ENCODE data around the gene UMAD1.

UMAD1 gene

GRCh38 chr7:7851381-7851780 lies 210.8 kb downstream of the UMAD1 start:
- TF ChIP-seq CTCF (IDR thresholded peaks at IDR 0.05), result no peak
- intact Hi-C loops (cut with DNase I; ENCODE audit: low total_unique reads), result no loop called here
- no peak overlapping the region for H3K4me3 ChIP-seq

GRCh38 chr7:7851991-7852390 lies 211.4 kb downstream of the UMAD1 start:
- no peaks in the 10 kb centered on the region for H3K36me3 ChIP-seq
- DNase-seq, result no peak
- intact Hi-C loops (cut with DNase I; ENCODE audit: low total_unique reads), result no loop called here
- TF ChIP-seq CTCF (IDR thresholded peaks at IDR 0.05), result no peak
- H3K27ac ChIP-seq, result no peak overlapping the region
- peaks cover 0 to 3% (median 0%) of the 10 kb centered on the region in 3 donors for H3K9me3 ChIP-seq
- H3K27me3 ChIP-seq, result no peaks in the 10 kb centered on the region
- no peaks in the 10 kb centered on the region for H3K4me1 ChIP-seq
- H3K4me3 ChIP-seq, result no peak overlapping the region

More at GRCh38 chr7:7851381-7851780, 210.8 kb downstream of the UMAD1 start:
- no peaks in the 10 kb centered on the region for H3K27me3 ChIP-seq
- H3K36me3 ChIP-seq, result no peaks in the 10 kb centered on the region
- no peak for DNase-seq
- H3K9me3 ChIP-seq, result peaks cover 0 to 3% (median 0%) of the 10 kb centered on the region in 3 donors
- H3K27ac ChIP-seq, result no peak overlapping the region
- no peaks in the 10 kb centered on the region for H3K4me1 ChIP-seq

GRCh38 chr7:7857143-7857583 lies 216.6 kb downstream of the UMAD1 start:
- Histone ChIP-seq H3K27me3 (no peaks in the 10 kb centered on the region), H3K36me3 (no peaks in the 10 kb centered on the region), H3K4me3 (no peak overlapping the region), H3K27ac (no peak overlapping the region), H3K9me3 (peaks cover 0 to 3% (median 0%) of the 10 kb centered on the region in 3 donors), H3K4me1 (no peaks in the 10 kb centered on the region)
- intact Hi-C loops (cut with DNase I; ENCODE audit: low total_unique reads), result no loop called here
- TF ChIP-seq CTCF (IDR thresholded peaks at IDR 0.05), result no peak
- no peak for DNase-seq

- DNase-seq, result no peak
- TF ChIP-seq CTCF (IDR thresholded peaks at IDR 0.05), result no peak
- intact Hi-C loops (cut with DNase I; ENCODE audit: low total_unique reads), result no loop called here
Measured at GRCh38 chr7:7858559-7858958, 218.0 kb downstream of the UMAD1 start.

GRCh38 chr7:7859411-7859810 lies 218.9 kb downstream of the UMAD1 start:
- no peak for DNase-seq
- H3K4me3 ChIP-seq, result no peak overlapping the region
- no peaks in the 10 kb centered on the region for H3K36me3 ChIP-seq
- no peak for TF ChIP-seq CTCF (IDR thresholded peaks at IDR 0.05)
- no peaks in the 10 kb centered on the region for H3K4me1 ChIP-seq
- intact Hi-C loops (cut with DNase I; ENCODE audit: low total_unique reads), result no loop called here
- no peaks in the 10 kb centered on the region for H3K27me3 ChIP-seq
- peaks cover 0 to 3% (median 0%) of the 10 kb centered on the region in 3 donors for H3K9me3 ChIP-seq
- H3K27ac ChIP-seq, result no peak overlapping the region

More at GRCh38 chr7:7858559-7858958, 218.0 kb downstream of the UMAD1 start:
- Histone ChIP-seq H3K4me1 (no peaks in the 10 kb centered on the region), H3K27ac (no peak overlapping the region), H3K27me3 (no peaks in the 10 kb centered on the region), H3K36me3 (no peaks in the 10 kb centered on the region), H3K9me3 (peaks cover 0 to 3% (median 0%) of the 10 kb centered on the region in 3 donors), H3K4me3 (no peak overlapping the region)

GRCh38 chr7:7861211-7861633 lies 220.7 kb downstream of the UMAD1 start:
- intact Hi-C loops (cut with DNase I; ENCODE audit: low total_unique reads), result no loop called here
- H3K27me3 ChIP-seq, result no peaks in the 10 kb centered on the region
- no peaks in the 10 kb centered on the region for H3K36me3 ChIP-seq
- H3K27ac ChIP-seq, result no peak overlapping the region
- TF ChIP-seq CTCF (IDR thresholded peaks at IDR 0.05), result no peak
- DNase-seq, result no peak
- H3K9me3 ChIP-seq, result no peaks in the 10 kb centered on the region
- no peaks in the 10 kb centered on the region for H3K4me1 ChIP-seq
- H3K4me3 ChIP-seq, result no peak overlapping the region
